Lung microvascular endothelial cell (primary cell): ENCODE measurements around the gene OR6J1. TPM values are rescaled to one million over a fixed set of nuclear protein-coding genes. Genes with fewer than 3 reads are reported as not detected.

Experiments used
- DNase-seq, 2 donors: peaks; one replicate each; pipeline versions ENCODE4 v3.0.0 to v3.0.0-alpha.2; 2010; ENCODE audit warnings: low read depth in 2 of 2
- total RNA-seq: library from RNA; depleted of rRNA; stranded (reverse); fragments of >200 nt; gene quantifications from 2 replicates; pipeline ENCODE4 v1.2.1, GENCODE V29; 2014

The OR6J1 gene
- total RNA-seq, 1 donor from 2014 or later, result not detected

- no peak for DNase-seq
Measured at GRCh38 chr14:22606380-22606779, 37.8 kb downstream of the OR6J1 start.

GRCh38 chr14:22602862-22603261, 41.3 kb downstream of the OR6J1 start:
- peak in 1 of 2 donors; percentile 36 for DNase-seq

GRCh38 chr14:22601996-22602395, 42.2 kb downstream of the OR6J1 start:
- DNase-seq, result no peak

- no peak for DNase-seq
Measured at GRCh38 chr14:22601456-22601855, 42.7 kb downstream of the OR6J1 start.

GRCh38 chr14:22600027-22600426, 44.1 kb downstream of the OR6J1 start:
- DNase-seq, result no peak

GRCh38 chr14:22599349-22599748, 44.8 kb downstream of the OR6J1 start:
- DNase-seq, result no peak

- DNase-seq, result peak; percentile 54 to 65
Measured at GRCh38 chr14:22598896-22599244, 45.3 kb downstream of the OR6J1 start.

GRCh38 chr14:22598099-22598895, 45.9 kb downstream of the OR6J1 start, which contains the start of gene ABHD4:
Gene ABHD4 (plus strand): TSS chr14:22598300. CDS start chr14:22598307, 7 bp downstream.
- DNase-seq, result peak; percentile 64 to 79

GRCh38 chr14:22597771-22598098, 46.4 kb downstream of the OR6J1 start:
- DNase-seq, result peak in 1 of 2 donors; percentile 12

GRCh38 chr14:22597265-22597664, 46.9 kb downstream of the OR6J1 start:
- no peak for DNase-seq

GRCh38 chr14:22596354-22596879, 47.7 kb downstream of the OR6J1 start:
- no peak for DNase-seq

- no peak for DNase-seq
Measured at GRCh38 chr14:22594156-22594716, 49.9 kb downstream of the OR6J1 start.

- DNase-seq, result no peak
Measured at GRCh38 chr14:22593601-22594000, 50.6 kb downstream of the OR6J1 start.

- DNase-seq, result no peak
Measured at GRCh38 chr14:22593189-22593588, 51.0 kb downstream of the OR6J1 start.

- DNase-seq, result peak; percentile 100
Measured at GRCh38 chr14:22589096-22589839, 54.9 kb downstream of the OR6J1 start, which contains the start of gene DAD1. Gene DAD1 (minus strand): TSS chr14:22589224. CDS start chr14:22589157, 67 bp downstream.

- no peak for DNase-seq
Measured at GRCh38 chr14:22588526-22589095, 55.5 kb downstream of the OR6J1 start.

GRCh38 chr14:22587677-22588422, 56.3 kb downstream of the OR6J1 start:
- DNase-seq, result peak in 1 of 2 donors; percentile 58

- DNase-seq, result no peak
Measured at GRCh38 chr14:22587247-22587646, 56.9 kb downstream of the OR6J1 start.

GRCh38 chr14:22583994-22584393, 60.2 kb downstream of the OR6J1 start:
- DNase-seq, result no peak
